Tongue (tissue), 2 donors: ENCODE results near the gene HOMER1. TPM values are rescaled to one million over a fixed set of nuclear protein-coding genes. Genes with fewer than 3 reads are reported as not detected.
"Not testable (repeated sequence)": the region's sequence is repeated elsewhere in the genome, so short reads cannot be mapped to it uniquely, and the experiment has no call there.

ENCODE experiments used
- DNase-seq: peaks from one replicate; pipeline ENCODE4 v3.0.0-alpha.2; 2015
- total RNA-seq: library from RNA; depleted of rRNA; stranded (reverse); fragments of >200 nt; gene quantifications from one replicate; pipeline ENCODE4 v1.2.3, GENCODE V29; 2014

The HOMER1 gene
- total RNA-seq, 1 donor from 2014 or later, result 42.1 TPM

GRCh38 chr5:79416499-79416898 is 97.4 kb downstream of the HOMER1 start:
- peak; percentile 72 for DNase-seq

- no peak for DNase-seq
Observed at GRCh38 chr5:79413112-79413511, 100.8 kb downstream of the HOMER1 start.

- no peak for DNase-seq
Observed at GRCh38 chr5:79408028-79408427, 105.9 kb downstream of the HOMER1 start.

GRCh38 chr5:79407591-79407990 is 106.3 kb downstream of the HOMER1 start:
- DNase-seq, result no peak

DNA sequence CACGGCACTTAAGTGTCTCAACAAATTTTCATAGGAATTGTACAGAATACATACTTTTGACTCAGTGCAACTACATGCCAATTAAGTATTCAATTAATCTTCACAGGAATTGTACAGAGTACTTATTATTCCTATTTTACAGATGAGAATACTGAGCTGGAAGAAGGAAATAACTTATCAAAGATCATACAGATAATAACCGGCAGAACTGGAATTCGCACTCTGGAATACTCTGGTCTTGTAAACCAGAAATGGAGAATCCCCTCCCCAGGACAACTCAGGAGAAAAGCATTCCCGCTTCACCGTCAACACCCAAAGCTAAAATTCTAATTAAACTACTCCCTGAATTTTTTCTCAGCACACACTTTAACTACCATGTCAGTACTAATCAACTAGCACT is 112.7 kb downstream of the HOMER1 start:
- DNase-seq, result no peak

DNA sequence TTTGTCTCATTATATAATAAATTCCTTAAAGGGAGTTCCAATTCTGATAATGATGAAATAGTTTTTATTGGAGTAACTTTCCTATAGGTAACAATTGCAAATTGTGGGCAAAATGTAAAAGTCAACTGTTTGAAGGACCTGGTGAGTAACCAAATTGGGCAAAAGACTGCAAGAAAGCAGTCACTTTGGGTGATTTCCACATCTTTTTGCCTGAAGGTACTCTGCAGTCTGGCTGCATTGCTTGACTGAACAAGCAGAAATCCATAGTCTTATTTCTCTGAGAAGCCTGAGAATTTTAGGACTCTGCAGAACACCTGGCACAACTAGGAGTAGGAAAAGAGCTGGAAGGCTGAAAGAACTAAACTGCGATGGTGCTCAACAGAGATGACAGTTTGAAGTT is 114.9 kb downstream of the HOMER1 start:
- DNase-seq, result no peak

GRCh38 chr5:79397080-79397479 is 116.9 kb downstream of the HOMER1 start:
- no peak for DNase-seq

DNA sequence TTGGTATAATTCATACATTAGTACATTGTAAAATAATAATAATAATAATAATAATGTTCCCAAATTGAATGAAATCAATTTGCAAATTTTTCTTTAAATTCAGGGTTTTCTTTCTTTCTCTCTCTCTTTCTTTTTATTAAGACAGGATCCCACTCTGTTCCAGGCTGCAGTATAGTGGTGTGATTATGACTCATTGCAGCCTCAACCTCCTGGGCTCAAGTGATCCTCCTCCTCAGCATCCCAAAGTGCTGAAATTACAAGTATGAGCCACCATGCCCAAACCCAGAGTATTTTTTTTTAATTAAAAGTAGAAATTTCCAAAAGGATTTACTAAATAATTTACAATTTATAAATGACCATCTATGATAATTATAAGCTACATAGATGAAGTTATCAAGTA is 117.7 kb downstream of the HOMER1 start:
- no peak for DNase-seq

GRCh38 chr5:79395296-79395695 is 118.6 kb downstream of the HOMER1 start:
- DNase-seq, result no peak

GRCh38 chr5:79392776-79393175 is 121.2 kb downstream of the HOMER1 start:
- no peak for DNase-seq

- DNase-seq, result no peak
Observed at GRCh38 chr5:79386679-79387078, 127.3 kb downstream of the HOMER1 start.

DNA sequence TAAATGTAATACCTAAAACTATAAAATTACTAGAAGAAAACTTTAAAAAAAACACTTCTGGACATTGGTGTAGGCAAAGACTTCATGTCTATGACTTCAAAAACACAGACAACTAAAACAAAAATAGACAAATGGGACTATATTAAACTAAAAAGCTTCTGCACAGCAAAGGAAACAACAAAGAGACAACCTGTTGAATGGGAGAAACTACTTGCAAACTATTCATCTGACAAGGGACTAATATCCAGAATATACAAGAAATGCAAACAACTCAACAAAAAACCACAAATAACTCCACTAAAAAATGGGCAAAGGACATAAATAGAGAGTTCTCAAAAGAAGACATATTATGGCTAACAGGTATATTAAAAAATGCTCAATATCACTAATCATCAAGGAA is 128.8 kb downstream of the HOMER1 start:
- not testable (repeated sequence) for DNase-seq

- no peak for DNase-seq
Observed at GRCh38 chr5:79378510-79379186, 135.3 kb downstream of the HOMER1 start.

GRCh38 chr5:79357398-79357797 is 156.5 kb downstream of the HOMER1 start:
- DNase-seq, result no peak

- no peak for DNase-seq
Observed at GRCh38 chr5:79349881-79350280, 164.1 kb downstream of the HOMER1 start.

DNA sequence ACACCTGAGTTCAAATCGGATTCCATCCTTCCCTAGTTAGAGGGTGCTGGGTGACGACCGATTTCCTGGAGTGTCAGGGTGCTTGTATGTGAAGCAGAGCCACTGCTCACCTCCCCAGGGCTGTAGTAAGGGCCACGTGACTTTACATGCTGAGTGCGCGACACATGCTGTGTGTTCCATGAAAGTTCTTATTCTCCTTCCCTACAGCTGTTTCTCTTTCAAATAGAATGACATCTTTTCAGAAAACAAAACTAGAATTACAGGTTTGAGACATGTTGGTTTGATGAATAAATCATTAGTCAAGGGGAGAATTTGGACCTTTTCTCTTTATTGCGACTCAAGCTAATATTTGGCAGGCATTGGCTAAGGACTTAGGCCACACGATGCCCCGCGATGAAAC is 164.9 kb downstream of the HOMER1 start:
- DNase-seq, result no peak

DNA sequence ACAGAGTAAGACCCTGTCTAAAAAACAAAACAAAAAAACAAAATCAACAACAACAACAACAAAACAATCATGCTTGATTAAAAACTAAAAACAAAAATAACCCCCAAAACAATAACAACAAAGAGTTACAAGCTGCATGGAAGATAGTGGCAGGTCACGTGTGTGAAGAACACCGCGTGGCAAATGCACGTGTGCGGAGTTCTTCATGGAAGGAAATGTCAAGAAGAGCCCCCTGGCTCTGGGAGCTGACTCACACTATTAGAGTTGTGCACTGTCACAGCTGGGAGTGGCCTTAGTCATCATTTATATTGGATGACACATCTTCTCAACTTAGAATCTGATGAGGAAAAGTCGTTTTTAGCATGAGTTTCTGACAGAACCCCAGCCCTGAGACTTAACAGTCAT is 167.5 kb downstream of the HOMER1 start:
- DNase-seq, result no peak

GRCh38 chr5:79333852-79334557 is 179.9 kb downstream of the HOMER1 start:
- no peak for DNase-seq

DNA sequence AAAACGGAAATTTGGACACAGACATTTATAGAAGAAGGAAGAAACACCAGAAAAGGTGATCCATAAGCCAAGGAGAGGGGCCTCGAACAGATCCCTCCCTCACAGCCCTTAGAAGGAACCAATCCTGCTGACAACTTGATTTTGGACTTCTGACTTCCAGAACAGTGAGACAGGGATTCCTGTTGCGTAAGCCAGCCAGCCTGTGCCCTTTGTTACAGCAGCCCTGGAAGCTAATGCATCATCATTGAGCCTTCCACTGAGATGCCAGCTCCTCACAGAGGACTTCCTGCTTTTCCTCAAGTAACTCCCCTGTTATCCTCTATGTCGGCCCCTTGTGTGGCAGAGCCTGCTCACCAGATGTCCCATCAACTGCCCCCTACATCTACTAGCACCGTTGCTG is 183.9 kb downstream of the HOMER1 start:
- DNase-seq, result no peak

DNA sequence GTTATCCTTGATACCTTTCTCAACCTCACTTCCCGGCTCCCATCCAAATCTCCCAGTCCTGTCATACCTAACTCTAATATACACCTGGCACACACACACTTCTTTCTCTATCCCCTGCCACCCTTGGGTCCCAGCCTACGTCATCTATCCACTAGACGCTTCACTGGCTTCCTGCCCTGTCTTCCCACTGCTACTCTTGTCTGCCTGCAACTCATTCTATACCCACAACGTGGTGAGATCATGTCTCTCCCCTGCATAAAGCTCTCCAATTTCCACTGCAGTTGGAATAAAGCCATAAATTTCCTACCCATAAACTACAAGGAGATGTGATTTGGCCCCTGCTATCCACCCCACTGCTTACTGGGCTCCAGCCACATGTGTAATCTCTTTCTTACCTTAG is 184.5 kb downstream of the HOMER1 start:
- no peak for DNase-seq
